Astrocyte (in vitro differentiated cells and primary cell): ENCODE data around the gene TRAF3IP3. TPM values are rescaled to one million over a fixed set of nuclear protein-coding genes. Genes with fewer than 3 reads are reported as not detected.

ENCODE experiments used
- DNase-seq: peaks from one replicate; pipeline ENCODE4 v3.0.0-alpha.2; 2010; ENCODE audit warnings: low read depth
- FAIRE-seq: peaks from 2 replicates; lab custom pipeline; 2011; peaks lifted over from hg19 to GRCh38; lab: Jason Lieb, UNC
- H2AFZ ChIP-seq: 2 replicates; pipeline ENCODE4 v1.6.0; 2012; ENCODE audit warnings: low read depth, low read length, inconsistent platforms
- H3K27ac ChIP-seq: 2 replicates; pipeline ENCODE4 v1.5.1; 2011; ENCODE audit warnings: low read depth, low read length, inconsistent platforms
- H3K27me3 ChIP-seq: 2 replicates; pipeline ENCODE4 v1.6.0; 2011; ENCODE audit warnings: low read length, inconsistent platforms; ENCODE audit not compliant: insufficient read depth
- H3K36me3 ChIP-seq: 2 replicates; pipeline ENCODE4 v1.5.1; 2011; ENCODE audit warnings: low read length, inconsistent platforms; ENCODE audit not compliant: insufficient read depth
- H3K4me1 ChIP-seq: 2 replicates; pipeline ENCODE4 v1.5.1; 2011; ENCODE audit warnings: low read length, inconsistent platforms; ENCODE audit not compliant: insufficient read depth
- H3K4me2 ChIP-seq: 2 replicates; pipeline ENCODE4 v1.6.0; 2012; ENCODE audit warnings: low read length, inconsistent platforms
- H3K4me3 ChIP-seq: 2 replicates; pipeline ENCODE4 v1.5.1; 2011; ENCODE audit warnings: low read depth, mild to moderate bottlenecking, low read length, inconsistent platforms; ENCODE audit not compliant: insufficient read depth
- H3K79me2 ChIP-seq: 2 replicates; pipeline ENCODE4 v1.6.0; 2012; ENCODE audit warnings: mild to moderate bottlenecking, low read length, inconsistent platforms; ENCODE audit not compliant: insufficient read depth
- H3K9ac ChIP-seq: 2 replicates; pipeline ENCODE4 v1.6.0; 2012; ENCODE audit warnings: mild to moderate bottlenecking, low read length, inconsistent platforms
- H3K9me3 ChIP-seq: 2 replicates; pipeline ENCODE4 v1.5.1; 2012; ENCODE audit warnings: low read depth, mild to moderate bottlenecking, low read length, inconsistent platforms; ENCODE audit not compliant: insufficient read depth
- H4K20me1 ChIP-seq: 2 replicates; pipeline ENCODE4 v1.6.0; 2012; ENCODE audit warnings: low read length, inconsistent platforms; ENCODE audit not compliant: insufficient read depth
- H3K27ac Mint-ChIP-seq: one replicate; pipeline ENCODE4 v1.8.0; 2021; ENCODE audit warnings: mild to moderate bottlenecking, mixed read lengths; ENCODE audit not compliant: unreplicated experiment
- H3K27me3 Mint-ChIP-seq: one replicate; pipeline ENCODE4 v1.8.0; 2021; ENCODE audit warnings: low read depth, mixed read lengths; ENCODE audit not compliant: unreplicated experiment
- H3K36me3 Mint-ChIP-seq: one replicate; pipeline ENCODE4 v1.8.0; 2021; ENCODE audit warnings: low read depth, mixed read lengths; ENCODE audit not compliant: unreplicated experiment
- H3K4me1 Mint-ChIP-seq: one replicate; pipeline ENCODE4 v1.8.0; 2021; ENCODE audit warnings: low read depth, mixed read lengths; ENCODE audit not compliant: unreplicated experiment
- H3K4me3 Mint-ChIP-seq: one replicate; pipeline ENCODE4 v1.8.0; 2021; ENCODE audit warnings: mild to moderate bottlenecking, moderate library complexity, mixed read lengths; ENCODE audit not compliant: unreplicated experiment
- H3K9me3 Mint-ChIP-seq: one replicate; pipeline ENCODE4 v1.8.0; 2021; ENCODE audit warnings: mild to moderate bottlenecking, mixed read lengths; ENCODE audit not compliant: unreplicated experiment
- CTCF ChIP-seq: IDR thresholded peaks from 2 replicates; pipeline ENCODE4 v1.5.1; 2011; ENCODE audit warnings: low read depth, mild to moderate bottlenecking, inconsistent platforms, low read length, moderate library complexity; ENCODE audit not compliant: insufficient read depth
- EZH2 ChIP-seq: IDR thresholded peaks from 2 replicates; pipeline ENCODE4 v1.6.1; 2012; ENCODE audit warnings: mild to moderate bottlenecking, low read length, inconsistent platforms; ENCODE audit not compliant: insufficient read depth
- total RNA-seq: library from RNA; stranded (reverse); gene quantifications from 2 replicates; pipeline ENCODE4 v1.2.1, GENCODE V29; 2021

Gene TRAF3IP3
- total RNA-seq, 1 donor from 2014 or later: not detected

GRCh38 chr1:209729436-209729835, 26.4 kb upstream of the TRAF3IP3 start:
- Histone ChIP-seq H3K4me1 (no peaks in the 10 kb centered on the region), H3K36me3 (no peaks in the 10 kb centered on the region), H2AFZ (no peak overlapping the region), H3K9ac (no peak overlapping the region), H3K27ac (no peak overlapping the region), H4K20me1 (no peaks in the 10 kb centered on the region), H3K27me3 (no peaks in the 10 kb centered on the region), H3K79me2 (no peaks in the 10 kb centered on the region), H3K4me3 (no peak overlapping the region), H3K4me2 (no peak overlapping the region), H3K9me3 (no peaks in the 10 kb centered on the region)
- H3K4me3 Mint-ChIP-seq: no peak overlapping the region
- no peak overlapping the region for H3K27ac Mint-ChIP-seq
- no peaks in the 10 kb centered on the region for H3K4me1 Mint-ChIP-seq
- H3K27me3 Mint-ChIP-seq: peaks cover 11% of the 10 kb centered on the region
- peaks cover 3% of the 10 kb centered on the region for H3K9me3 Mint-ChIP-seq
- DNase-seq: no peak
- no peak for FAIRE-seq
- TF ChIP-seq CTCF: no peak
- TF ChIP-seq EZH2: no peak
- H3K36me3 Mint-ChIP-seq: no peaks in the 10 kb centered on the region

- Histone ChIP-seq H3K27ac (no peak overlapping the region), H3K36me3 (no peaks in the 10 kb centered on the region), H3K27me3 (peaks cover 5% of the 10 kb centered on the region), H3K4me2 (no peak overlapping the region), H3K79me2 (no peaks in the 10 kb centered on the region), H3K4me3 (no peak overlapping the region), H3K9me3 (no peaks in the 10 kb centered on the region), H2AFZ (no peak overlapping the region), H4K20me1 (no peaks in the 10 kb centered on the region), H3K9ac (no peak overlapping the region), H3K4me1 (no peaks in the 10 kb centered on the region)
- no peak overlapping the region for H3K27ac Mint-ChIP-seq
- no peak for FAIRE-seq
- no peak overlapping the region for H3K4me3 Mint-ChIP-seq
- peaks cover 32% of the 10 kb centered on the region for H3K27me3 Mint-ChIP-seq
- no peaks in the 10 kb centered on the region for H3K36me3 Mint-ChIP-seq
- TF ChIP-seq CTCF (no peak), EZH2 (no peak)
- peaks cover 4% of the 10 kb centered on the region for H3K9me3 Mint-ChIP-seq
- DNase-seq: no peak
- H3K4me1 Mint-ChIP-seq: no peaks in the 10 kb centered on the region
These were observed 23.1 kb upstream of the TRAF3IP3 start for GRCh38 chr1:209732725-209733124.

GRCh38 chr1:209733409-209734192, 22.3 kb upstream of the TRAF3IP3 start:
- Histone ChIP-seq H4K20me1 (no peaks in the 10 kb centered on the region), H3K4me2 (no peak overlapping the region), H3K9me3 (no peaks in the 10 kb centered on the region), H3K9ac (no peak overlapping the region), H3K36me3 (no peaks in the 10 kb centered on the region), H3K4me3 (no peak overlapping the region), H3K27me3 (peaks cover 5% of the 10 kb centered on the region), H3K79me2 (no peaks in the 10 kb centered on the region), H3K27ac (no peak overlapping the region), H3K4me1 (no peaks in the 10 kb centered on the region), H2AFZ (no peak overlapping the region)
- Mint-ChIP-seq H3K9me3 (peaks cover 5% of the 10 kb centered on the region), H3K27ac (no peak overlapping the region), H3K36me3 (no peaks in the 10 kb centered on the region), H3K4me3 (no peak overlapping the region), H3K4me1 (no peaks in the 10 kb centered on the region), H3K27me3 (peaks cover 32% of the 10 kb centered on the region)
- FAIRE-seq: no peak
- TF ChIP-seq CTCF (no peak), EZH2 (no peak)
- DNase-seq: no peak
